ENCODE measurements around the gene SPDYE6. TPM values are rescaled to one million over a fixed set of nuclear protein-coding genes. Genes with fewer than 3 reads are reported as not detected.

The SPDYE6 gene, protein sequence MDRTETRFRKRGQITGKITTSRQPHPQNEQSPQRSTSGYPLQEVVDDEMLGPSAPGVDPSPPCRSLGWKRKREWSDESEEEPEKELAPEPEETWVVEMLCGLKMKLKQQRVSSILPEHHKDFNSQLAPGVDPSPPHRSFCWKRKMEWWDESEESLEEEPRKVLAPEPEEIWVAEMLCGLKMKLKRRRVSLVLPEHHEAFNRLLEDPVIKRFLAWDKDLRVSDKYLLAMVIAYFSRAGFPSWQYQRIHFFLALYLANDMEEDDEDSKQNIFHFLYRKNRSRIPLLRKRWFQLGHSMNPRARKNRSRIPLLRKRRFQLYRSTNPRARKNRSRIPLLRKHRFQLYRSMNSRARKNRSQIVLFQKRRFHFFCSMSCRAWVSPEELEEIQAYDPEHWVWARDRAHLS
- total RNA-seq, result not detected in 2 replicates

DNA sequence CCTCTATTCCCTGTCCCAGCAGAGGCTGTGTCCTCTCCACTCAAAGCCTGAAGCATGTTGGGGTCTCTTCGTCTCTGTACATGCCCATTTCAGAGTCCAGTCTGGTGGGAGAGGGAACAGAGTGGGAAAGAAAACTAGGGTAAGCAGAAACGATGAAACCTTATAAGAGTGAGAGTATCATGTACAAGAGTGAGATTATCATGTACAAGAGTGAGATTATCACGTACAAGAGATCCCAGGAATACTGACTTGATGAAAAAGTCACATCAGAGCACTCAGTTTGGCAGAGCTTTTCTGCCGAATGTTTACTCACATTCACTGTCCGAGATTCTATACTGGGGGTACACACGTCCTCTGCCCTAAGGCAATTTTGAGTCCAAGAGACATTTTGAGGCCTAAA is at the start of gene SPDYE6:
Gene SPDYE6 (minus strand): TSS at position 101 of the 400 bp plus-strand sequence. CDS start 421 bp downstream, outside the sequence.

DNA sequence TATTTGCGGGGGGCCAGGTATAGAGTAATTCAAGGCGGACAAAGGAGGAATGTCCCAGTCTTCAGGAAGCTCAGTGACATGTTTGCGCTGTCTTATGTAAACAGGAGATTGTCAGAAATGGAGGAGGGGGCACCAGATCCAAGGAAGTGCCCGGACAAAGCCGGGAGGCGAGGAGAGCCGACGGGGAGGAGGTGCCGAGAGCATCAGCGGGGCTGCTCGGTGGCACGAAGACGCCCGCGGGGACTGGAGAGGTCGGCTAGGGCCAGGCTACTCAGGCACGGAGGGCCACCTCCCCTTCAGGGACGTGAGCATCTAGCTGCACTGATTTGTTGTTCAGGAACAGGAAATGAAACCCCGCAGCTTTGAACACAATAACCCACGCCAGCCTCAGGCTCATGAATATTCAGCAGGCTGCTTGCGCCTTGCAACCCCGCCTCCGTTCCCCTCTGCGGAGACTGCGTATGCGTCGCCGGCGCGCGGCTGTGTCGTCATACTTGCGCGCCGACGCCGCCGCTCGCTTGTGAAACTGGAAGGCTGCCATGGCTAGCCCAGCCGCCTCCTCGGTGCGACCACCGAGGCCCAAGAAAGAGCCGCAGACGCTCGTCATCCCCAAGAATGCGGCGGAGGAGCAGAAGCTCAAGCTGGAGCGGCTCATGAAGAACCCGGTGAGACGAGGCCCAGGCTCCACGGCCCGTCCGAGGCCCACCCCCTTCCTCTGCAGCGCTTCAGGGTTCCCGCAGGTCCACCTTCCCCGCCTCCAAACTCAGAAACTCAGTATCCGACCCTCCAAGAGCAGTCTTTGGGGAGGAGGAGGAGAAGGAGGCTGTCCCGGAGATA is 39.8 kb upstream of the SPDYE6 start, which contains the start of gene PRKRIP1:
Gene PRKRIP1 (plus strand): TSS at position 491 of the 837 bp plus-strand sequence. CDS start 49 bp downstream, at position 540.

Small RNA genes lying within 50 kb of the gene (small RNA-seq; reads per million reads assigned to genes)
- not detected for gene AC091390.4 (ENCODE audit: low replicate concordance)
- gene MIR548O (ENCODE audit: low replicate concordance), result not detected
- gene RF00019 (ENCODE audit: low replicate concordance), result not detected

Other genes starting within 250 kb of the SPDYE6 start
- gene SH2B2, start 69.6 kb downstream of the SPDYE6 start, total RNA-seq, result 2.0 and 2.4 TPM in 2 replicates
- gene PRKRIP1, start 39.9 kb upstream of the SPDYE6 start, total RNA-seq, result 15.2 and 16.4 TPM in 2 replicates
- 79.9 and 94.8 TPM in 2 replicates for gene ORAI2, start 77.1 kb upstream of the SPDYE6 start, total RNA-seq
- 13.6 and 14.9 TPM in 2 replicates for gene ALKBH4, start 108.4 kb upstream of the SPDYE6 start, total RNA-seq
- gene LRWD1, start 108.5 kb upstream of the SPDYE6 start, total RNA-seq, result 26.9 and 44.8 TPM in 2 replicates
- gene POLR2J, start 122.5 kb upstream of the SPDYE6 start, total RNA-seq, result 17.9 and 25.2 TPM in 2 replicates
- 0.44 and 1.4 TPM in 2 replicates for gene RASA4B, start 161.3 kb upstream of the SPDYE6 start, total RNA-seq
- 1.3 and 2.1 TPM in 2 replicates for gene UPK3BL2, start 187.3 kb upstream of the SPDYE6 start, total RNA-seq
- gene SPDYE2, start 194.8 kb upstream of the SPDYE6 start, total RNA-seq, result not detected in 2 replicates
- gene POLR2J3, start 216.1 kb upstream of the SPDYE6 start, total RNA-seq, result 36.1 and 48.8 TPM in 2 replicates

All from placental pericyte (primary cell).